ENCODE measurements around the gene MCF2L2. TPM values are rescaled to one million over a fixed set of nuclear protein-coding genes. Genes with fewer than 3 reads are reported as not detected.

MCF2L2 gene
- total RNA-seq, 1 donor from 2014 or later, result 2.0 TPM

DNA sequence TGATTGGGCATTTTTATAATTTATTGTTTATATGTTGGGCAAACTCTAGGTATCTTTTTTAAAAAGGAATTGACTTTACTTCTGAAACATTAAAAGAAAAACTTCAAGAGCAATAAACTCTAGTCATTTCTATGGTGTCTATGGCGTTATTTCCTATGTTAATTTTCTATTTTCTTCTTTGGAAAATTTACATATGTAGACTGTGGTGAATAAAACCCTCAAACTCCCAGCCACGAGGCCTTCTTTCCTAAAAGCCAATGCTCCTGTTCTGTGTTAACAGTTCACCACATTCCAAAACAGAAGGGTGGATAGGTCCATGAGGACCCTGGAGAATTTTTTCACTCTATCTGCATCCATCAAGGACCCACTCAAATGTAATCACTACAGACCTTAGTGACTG is 219.6 kb downstream of the MCF2L2 start:
- no peak overlapping the region for H3K27ac ChIP-seq
- TF ChIP-seq, protein P1, sequence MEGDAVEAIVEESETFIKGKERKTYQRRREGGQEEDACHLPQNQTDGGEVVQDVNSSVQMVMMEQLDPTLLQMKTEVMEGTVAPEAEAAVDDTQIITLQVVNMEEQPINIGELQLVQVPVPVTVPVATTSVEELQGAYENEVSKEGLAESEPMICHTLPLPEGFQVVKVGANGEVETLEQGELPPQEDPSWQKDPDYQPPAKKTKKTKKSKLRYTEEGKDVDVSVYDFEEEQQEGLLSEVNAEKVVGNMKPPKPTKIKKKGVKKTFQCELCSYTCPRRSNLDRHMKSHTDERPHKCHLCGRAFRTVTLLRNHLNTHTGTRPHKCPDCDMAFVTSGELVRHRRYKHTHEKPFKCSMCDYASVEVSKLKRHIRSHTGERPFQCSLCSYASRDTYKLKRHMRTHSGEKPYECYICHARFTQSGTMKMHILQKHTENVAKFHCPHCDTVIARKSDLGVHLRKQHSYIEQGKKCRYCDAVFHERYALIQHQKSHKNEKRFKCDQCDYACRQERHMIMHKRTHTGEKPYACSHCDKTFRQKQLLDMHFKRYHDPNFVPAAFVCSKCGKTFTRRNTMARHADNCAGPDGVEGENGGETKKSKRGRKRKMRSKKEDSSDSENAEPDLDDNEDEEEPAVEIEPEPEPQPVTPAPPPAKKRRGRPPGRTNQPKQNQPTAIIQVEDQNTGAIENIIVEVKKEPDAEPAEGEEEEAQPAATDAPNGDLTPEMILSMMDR (IDR thresholded peaks at IDR 0.05), result no peak
- TF ChIP-seq POLR2AphosphoS5 (IDR thresholded peaks at IDR 0.05; ENCODE audit: insufficient read depth in 1 of 2, low read depth in 1 of 2) (no peak), POLR2A (IDR thresholded peaks at IDR 0.05) (no peak)
- intact Hi-C loops (cut with DNase I), result no loop called here
- H3K4me1 ChIP-seq, result no peaks in the 10 kb centered on the region
- DNase-seq (ENCODE audit: extremely low spot score in 2 of 2), result no peak
- no peak overlapping the region for H3K4me3 ChIP-seq
- no peaks in the 10 kb centered on the region for H3K9me3 ChIP-seq
- no peaks in the 10 kb centered on the region for H3K36me3 ChIP-seq
- no peaks in the 10 kb centered on the region for H3K27me3 ChIP-seq

DNA sequence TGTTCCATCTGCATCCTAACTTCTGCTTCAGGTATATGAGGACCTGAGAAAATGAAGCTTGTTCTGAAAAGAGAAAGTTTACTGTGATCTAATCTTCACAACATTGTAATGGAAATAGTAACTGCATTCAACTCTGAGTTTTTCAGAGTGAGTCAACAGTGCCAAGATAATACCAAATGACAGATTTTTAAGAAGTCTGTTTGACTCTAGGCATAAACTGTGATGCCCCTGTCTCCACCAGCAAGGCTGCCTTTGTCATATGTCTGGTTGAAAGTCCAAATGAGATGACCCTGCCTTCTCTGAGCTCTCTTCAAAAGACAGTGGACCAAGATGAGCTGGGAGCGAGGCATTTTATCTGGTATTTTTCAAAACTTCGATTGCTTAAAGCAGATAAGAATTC is 220.2 kb downstream of the MCF2L2 start:
- no peaks in the 10 kb centered on the region for H3K27me3 ChIP-seq
- H3K9me3 ChIP-seq, result no peaks in the 10 kb centered on the region
- TF ChIP-seq POLR2A (IDR thresholded peaks at IDR 0.05) (no peak), POLR2AphosphoS5 (IDR thresholded peaks at IDR 0.05; ENCODE audit: insufficient read depth in 1 of 2, low read depth in 1 of 2) (no peak)
- TF ChIP-seq, protein P1 (IDR thresholded peaks at IDR 0.05), result no peak
- DNase-seq (ENCODE audit: extremely low spot score in 2 of 2), result no peak
- H3K36me3 ChIP-seq, result no peaks in the 10 kb centered on the region
- H3K4me3 ChIP-seq, result no peak overlapping the region
- intact Hi-C loops (cut with DNase I), result no loop called here
- H3K4me1 ChIP-seq, result no peaks in the 10 kb centered on the region
- H3K27ac ChIP-seq, result no peak overlapping the region

DNA sequence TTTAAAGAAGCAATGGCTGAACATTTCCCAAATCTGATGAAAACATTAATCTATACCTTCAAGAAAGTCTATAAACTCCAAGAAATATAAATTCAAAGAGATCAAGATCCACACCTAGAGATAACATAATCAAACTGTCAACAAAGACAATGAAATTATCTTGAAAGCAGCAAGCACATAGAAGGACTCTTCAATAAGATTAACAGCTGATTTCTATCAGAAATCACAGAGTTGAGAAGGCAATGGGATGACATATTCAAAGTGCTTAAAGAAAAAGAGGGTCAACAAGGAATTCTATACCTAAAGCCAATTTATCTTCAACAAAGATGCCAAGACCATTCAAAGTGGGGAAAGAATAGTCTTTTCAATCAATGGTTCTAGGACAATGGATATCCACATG is 224.7 kb downstream of the MCF2L2 start:
- H3K4me3 ChIP-seq, result no peak overlapping the region
- no peak for DNase-seq (ENCODE audit: extremely low spot score in 2 of 2)
- H3K9me3 ChIP-seq, result no peaks in the 10 kb centered on the region
- H3K36me3 ChIP-seq, result no peaks in the 10 kb centered on the region
- H3K27ac ChIP-seq, result no peak overlapping the region
- no peaks in the 10 kb centered on the region for H3K27me3 ChIP-seq
- no peaks in the 10 kb centered on the region for H3K4me1 ChIP-seq
- intact Hi-C loops (cut with DNase I), result no loop called here
- TF ChIP-seq POLR2A (IDR thresholded peaks at IDR 0.05) (no peak), POLR2AphosphoS5 (IDR thresholded peaks at IDR 0.05; ENCODE audit: insufficient read depth in 1 of 2, low read depth in 1 of 2) (no peak)
- TF ChIP-seq, protein P1 (IDR thresholded peaks at IDR 0.05), result no peak

DNA sequence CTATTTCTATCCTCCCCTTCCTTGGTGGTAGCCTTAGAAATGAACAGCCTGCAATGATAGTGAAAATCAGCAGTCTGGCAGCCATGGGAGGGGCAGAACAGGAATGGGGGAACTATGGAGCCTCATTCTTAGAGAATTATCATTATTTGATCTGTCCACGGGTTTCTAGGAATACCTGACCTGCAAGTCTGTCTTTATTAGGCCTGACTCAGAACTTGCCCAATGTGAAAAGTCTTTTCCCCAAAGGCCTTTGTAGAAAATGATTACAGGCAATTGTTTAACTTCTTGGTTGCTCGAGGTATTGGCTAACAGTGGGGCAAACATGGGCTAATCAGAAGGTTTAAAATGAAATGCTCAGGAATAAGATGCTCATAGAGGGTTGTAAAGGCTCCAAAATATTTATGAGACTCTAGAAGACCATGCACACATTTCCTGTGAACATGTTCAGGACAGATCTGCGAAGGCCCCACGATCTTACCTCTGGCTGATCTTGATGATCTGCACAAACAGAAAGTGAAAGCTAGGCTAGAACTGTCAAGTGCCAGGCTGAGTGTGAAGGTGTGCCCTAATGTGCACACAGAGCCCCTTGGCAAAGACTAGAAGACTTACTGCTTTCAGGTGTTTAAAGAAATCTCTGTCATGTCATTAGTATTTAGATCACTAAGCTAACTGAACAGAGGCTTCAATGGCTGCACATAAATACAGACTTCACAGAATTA is 226.3 kb downstream of the MCF2L2 start:
- intact Hi-C loops (cut with DNase I), result no loop called here
- Histone ChIP-seq H3K4me3 (no peak overlapping the region), H3K4me1 (no peaks in the 10 kb centered on the region), H3K9me3 (no peaks in the 10 kb centered on the region), H3K36me3 (no peaks in the 10 kb centered on the region), H3K27me3 (no peaks in the 10 kb centered on the region), H3K27ac (no peak overlapping the region)
- TF ChIP-seq POLR2A (IDR thresholded peaks at IDR 0.05) (no peak), POLR2AphosphoS5 (IDR thresholded peaks at IDR 0.05; ENCODE audit: insufficient read depth in 1 of 2, low read depth in 1 of 2) (no peak)
- TF ChIP-seq, protein P1 (IDR thresholded peaks at IDR 0.05), result no peak
- DNase-seq (ENCODE audit: extremely low spot score in 2 of 2), result no peak

DNA sequence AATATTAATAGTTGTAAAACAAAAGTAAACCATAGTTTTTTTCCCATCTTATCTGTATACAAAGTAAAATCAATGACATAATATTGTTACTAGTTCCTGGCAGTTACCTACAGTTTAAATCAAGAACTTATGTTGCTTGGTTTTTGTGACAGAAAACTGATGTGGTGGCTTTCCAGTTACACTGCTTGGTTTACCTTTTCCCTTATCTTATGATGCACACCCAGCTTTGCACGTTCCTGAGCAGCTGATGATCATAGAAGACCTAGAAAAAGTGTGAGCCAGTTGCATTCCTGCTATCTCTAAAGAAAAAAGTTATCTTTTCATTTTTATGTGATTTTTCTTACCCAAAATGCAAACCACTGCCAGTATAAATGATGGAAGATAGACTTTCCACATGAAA is 229.5 kb downstream of the MCF2L2 start:
- H3K4me3 ChIP-seq, result no peak overlapping the region
- intact Hi-C loops (cut with DNase I), result no loop called here
- H3K4me1 ChIP-seq, result no peaks in the 10 kb centered on the region
- no peak for DNase-seq (ENCODE audit: extremely low spot score in 2 of 2)
- H3K27ac ChIP-seq, result no peak overlapping the region
- TF ChIP-seq POLR2AphosphoS5 (IDR thresholded peaks at IDR 0.05; ENCODE audit: insufficient read depth in 1 of 2, low read depth in 1 of 2) (no peak), POLR2A (IDR thresholded peaks at IDR 0.05) (no peak)
- TF ChIP-seq, protein P1 (IDR thresholded peaks at IDR 0.05), result no peak
- H3K36me3 ChIP-seq, result no peaks in the 10 kb centered on the region
- no peaks in the 10 kb centered on the region for H3K9me3 ChIP-seq
- H3K27me3 ChIP-seq, result no peaks in the 10 kb centered on the region

Data from vagina (tissue), 2 donors.